GM12878 (cell line): ENCODE data around the gene HDAC9. TPM values are rescaled to one million over a fixed set of nuclear protein-coding genes. Genes with fewer than 3 reads are reported as not detected.

ENCODE experiments used
- ATAC-seq: fragments of 200-7000 bp; cut with Tn5 transposase; 3 replicates; pipeline ENCODE4 v1.9.1; 2020; ENCODE audit warnings: mild to moderate bottlenecking, moderate library complexity
- BruUV-seq: library from RNA; stranded (reverse); fragments of 400-500 nt; replicated peaks from 2 replicates; lab custom pipeline; 2021; lab: Mats Ljungman, UMichigan
- CTCF ChIA-PET: fragments of 300-600 bp; sonication (Branson Sonifier 250); formaldehyde crosslinking; extraction: SDS; loops from one replicate; lab custom pipeline; 2021; ENCODE audit warnings: inconsistent platforms; lab: Yijun Ruan, JAX
- POLR2A ChIA-PET: fragments of 350-600 bp; formaldehyde crosslinking; extraction: SDS; loops from one replicate; lab custom pipeline; 2021; ENCODE audit warnings: inconsistent platforms; lab: Charles Lee
- RAD21 ChIA-PET: fragments of 300-600 bp; sonication (Branson Sonifier 250); formaldehyde crosslinking; loops from one replicate; lab custom pipeline; 2023; ENCODE audit warnings: antibody characterized with exemption; ENCODE audit not compliant: unreplicated experiment; lab: Charles Lee
- SMC1A ChIA-PET: fragments of 300-600 bp; sonication (Branson Sonifier 250); formaldehyde crosslinking; loops from one replicate; lab custom pipeline; 2023; ENCODE audit not compliant: unreplicated experiment, uncharacterized antibody; lab: Charles Lee
- DNase-seq: peaks from one replicate; pipeline ENCODE4 v3.0.0-alpha.2; 2011; ENCODE audit warnings: low read depth, low spot score
- FAIRE-seq: peaks from 3 replicates; lab custom pipeline; 2011; peaks lifted over from hg19 to GRCh38; lab: Jason Lieb, UNC
- H2AFZ ChIP-seq: 2 replicates; pipeline ENCODE4 v1.6.0; 2011; ENCODE audit warnings: low read depth, low read length, control low read depth; ENCODE audit not compliant: control insufficient read depth
- H3K27ac ChIP-seq: 2 replicates; pipeline ENCODE4 v1.5.1; 2011; ENCODE audit warnings: control low read depth; ENCODE audit not compliant: control insufficient read depth, insufficient read depth
- H3K27me3 ChIP-seq, 2 experiments: replicated peaks in 1 of 2; 2 replicates each; pipeline versions ENCODE4 v1.6.0 to v1.6.1; 2011; ENCODE audit warnings: low read length in 1 of 2; ENCODE audit not compliant: control insufficient read depth in 2 of 2, insufficient read depth in 2 of 2
- H3K36me3 ChIP-seq, 2 experiments: 2 replicates each; pipeline ENCODE4 v1.5.1; 2011; ENCODE audit warnings: low read length in 1 of 2; ENCODE audit not compliant: control insufficient read depth in 2 of 2, insufficient read depth in 2 of 2
- H3K4me1 ChIP-seq: 2 replicates; pipeline ENCODE4 v1.6.1; 2011; ENCODE audit warnings: mild to moderate bottlenecking, low read length, moderate library complexity, mixed read lengths; ENCODE audit not compliant: control insufficient read depth, insufficient read depth
- H3K4me2 ChIP-seq: 2 replicates; pipeline ENCODE4 v1.6.0; 2011; ENCODE audit warnings: control low read depth; ENCODE audit not compliant: control insufficient read depth, insufficient read depth
- H3K4me3 ChIP-seq: fragments of 200-600 bp; sonication (generic); 2 replicates; pipeline ENCODE4 v1.5.1; 2016
- H3K79me2 ChIP-seq: 2 replicates; pipeline ENCODE4 v1.6.0; 2011; ENCODE audit warnings: low read length; ENCODE audit not compliant: control insufficient read depth, insufficient read depth
- H3K9ac ChIP-seq: 2 replicates; pipeline ENCODE4 v1.8.0; 2011; ENCODE audit warnings: low read length, control low read depth, mixed read lengths; ENCODE audit not compliant: control insufficient read depth, insufficient read depth
- H3K9me3 ChIP-seq: replicated peaks from 3 replicates; pipeline ENCODE4 v1.5.1; 2011; ENCODE audit warnings: mild to moderate bottlenecking, low read length; ENCODE audit not compliant: control insufficient read depth, insufficient read depth
- H4K20me1 ChIP-seq: 2 replicates; pipeline ENCODE4 v1.6.0; 2011; ENCODE audit not compliant: control insufficient read depth, insufficient read depth
- HSF1 ChIP-seq: fragments of 150-350 bp; IDR thresholded peaks from 2 replicates; pipeline ENCODE4 v1.6.1; 2014; ENCODE audit warnings: mild to moderate bottlenecking, low read depth, low read length
- MTA2 ChIP-seq: fragments of 450-650 bp; IDR thresholded peaks from 2 replicates; pipeline ENCODE4 v1.6.1; 2016; ENCODE audit warnings: low read depth, mild to moderate bottlenecking, moderate library complexity
- NFXL1 ChIP-seq: fragments of 450-650 bp; IDR thresholded peaks from 2 replicates; pipeline ENCODE4 v1.6.1; 2017; ENCODE audit warnings: antibody characterized with exemption, mild to moderate bottlenecking, borderline replicate concordance
- POLR2A ChIP-seq: IDR thresholded peaks from 2 replicates; pipeline ENCODE4 v1.6.1; 2011; ENCODE audit warnings: low read depth, mild to moderate bottlenecking, low read length
- POU2F2 ChIP-seq: IDR thresholded peaks from 3 replicates; pipeline ENCODE4 v1.6.1; 2011; ENCODE audit warnings: low read depth, mild to moderate bottlenecking, low read length, borderline replicate concordance
- SIN3A ChIP-seq: IDR thresholded peaks from 2 replicates; pipeline ENCODE4 v1.6.1; 2012; ENCODE audit warnings: low read depth, low read length, improper control_type of control experiment
- TAF1 ChIP-seq: IDR thresholded peaks from 2 replicates; pipeline ENCODE4 v1.6.1; 2011; ENCODE audit warnings: mild to moderate bottlenecking, low read depth, low read length, borderline replicate concordance
- TARDBP ChIP-seq: IDR thresholded peaks from 2 replicates; pipeline ENCODE4 v1.6.1; 2016; ENCODE audit warnings: borderline replicate concordance
- WGBS: methylation state at CpG from one replicate; pipeline ENCODE4 v1.1.6; 2016; ENCODE audit warnings: low lambda C conversion rate; ENCODE audit not compliant: insufficient replicate concordance, insufficient coverage; ENCODE audit errors: missing lambda C conversion rate; 5-methylcytosine and 5-hydroxymethylcytosine counted together
- in situ Hi-C: fragments of 300-500 bp; cut with MboI; formaldehyde crosslinking; loops from 9 replicates; pipeline ENCODE4 v1.14.3; 2018; ENCODE audit warnings: mixed read lengths
- intact Hi-C: fragments of 100-400 bp; cut with micrococcal nuclease; formaldehyde crosslinking; loops from one replicate; pipeline ENCODE4 v1.14.2; 2022; ENCODE audit not compliant: unreplicated experiment
- polyA plus RNA-seq, 11 experiments: library from polyadenylated mRNA; depleted of rRNA in 4 of 11; unstranded in 6 of 11; stranded (reverse) in 5 of 11; fragments of >200 nt; fragmentation: Nextera tagmentation in 4 of 11; fragmentation: Illumina TruSeq in 1 of 11; extraction: Ambion mirVana in 4 of 11; extraction: Trizol in 1 of 11; gene quantifications; 1 replicate in 1 of 11; 2 replicates in 10 of 11; pipeline versions ENCODE4 v1.2.1 to v1.2.3, GENCODE V29; 2011 to 2016; ENCODE audit warnings: inconsistent platforms in 2 of 11, missing spikeins in 2 of 11, low read depth in 1 of 11
- total RNA-seq, 4 experiments: library from RNA; depleted of rRNA in 3 of 4; stranded (reverse); fragments of >200 nt in 3 of 4; fragmentation: Illumina TruSeq in 1 of 4; extraction: Trizol in 1 of 4; gene quantifications; 2 replicates each; pipeline versions ENCODE4 v1.2.1 to v1.2.3, GENCODE V29; 2013 to 2021
- TF ChIP-seq, protein P1 (sequence below): fragments of 450-650 bp; IDR thresholded peaks from 2 replicates; pipeline ENCODE4 v1.6.1; 2018; ENCODE audit warnings: mild to moderate bottlenecking, low read depth, moderate library complexity; ENCODE audit not compliant: partially characterized antibody

HDAC9 gene
- total and polyA plus RNA-seq, 10 of the 15 experiments (the other 5 are each of a cell fraction or from before 2014, with no cell fraction given), result 0.73 to 12.8 (median 0.92) TPM

GRCh38 chr7:18829858-18830285, 334.3 kb downstream of the HDAC9 start:
- FAIRE-seq (no peak), DNase-seq (no peak), ATAC-seq (no peak)
- 23% methylated on average over 3 of the region's 3 CpGs for WGBS
- in situ Hi-C loops, result no loop called here
- ChIA-PET POLR2A (no interaction called here), CTCF (no interaction called here), RAD21 (no interaction called here), SMC1A (no interaction called here)
- Histone ChIP-seq H2AFZ (no peak overlapping the region), H3K27me3 (no peaks in the 10 kb centered on the region), H3K79me2 (no peaks in the 10 kb centered on the region), H3K27ac (no peak overlapping the region), H4K20me1 (no peaks in the 10 kb centered on the region), H3K9me3 (no peaks in the 10 kb centered on the region), H3K4me2 (no peak overlapping the region), H3K4me3 (no peak overlapping the region), H3K36me3 (no peaks in the 10 kb centered on the region), H3K9ac (no peak overlapping the region), H3K4me1 (no peaks in the 10 kb centered on the region)
- intact Hi-C loops, result no loop called here
- no TSS peak for BruUV-seq
- TF ChIP-seq, protein P1, sequence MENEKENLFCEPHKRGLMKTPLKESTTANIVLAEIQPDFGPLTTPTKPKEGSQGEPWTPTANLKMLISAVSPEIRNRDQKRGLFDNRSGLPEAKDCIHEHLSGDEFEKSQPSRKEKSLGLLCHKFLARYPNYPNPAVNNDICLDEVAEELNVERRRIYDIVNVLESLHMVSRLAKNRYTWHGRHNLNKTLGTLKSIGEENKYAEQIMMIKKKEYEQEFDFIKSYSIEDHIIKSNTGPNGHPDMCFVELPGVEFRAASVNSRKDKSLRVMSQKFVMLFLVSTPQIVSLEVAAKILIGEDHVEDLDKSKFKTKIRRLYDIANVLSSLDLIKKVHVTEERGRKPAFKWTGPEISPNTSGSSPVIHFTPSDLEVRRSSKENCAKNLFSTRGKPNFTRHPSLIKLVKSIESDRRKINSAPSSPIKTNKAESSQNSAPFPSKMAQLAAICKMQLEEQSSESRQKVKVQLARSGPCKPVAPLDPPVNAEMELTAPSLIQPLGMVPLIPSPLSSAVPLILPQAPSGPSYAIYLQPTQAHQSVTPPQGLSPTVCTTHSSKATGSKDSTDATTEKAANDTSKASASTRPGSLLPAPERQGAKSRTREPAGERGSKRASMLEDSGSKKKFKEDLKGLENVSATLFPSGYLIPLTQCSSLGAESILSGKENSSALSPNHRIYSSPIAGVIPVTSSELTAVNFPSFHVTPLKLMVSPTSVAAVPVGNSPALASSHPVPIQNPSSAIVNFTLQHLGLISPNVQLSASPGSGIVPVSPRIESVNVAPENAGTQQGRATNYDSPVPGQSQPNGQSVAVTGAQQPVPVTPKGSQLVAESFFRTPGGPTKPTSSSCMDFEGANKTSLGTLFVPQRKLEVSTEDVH, result no peak
- TF ChIP-seq MTA2, result 0 out of 2 replicates have a peak, but pooled peaks have one; percentile 3

DNA sequence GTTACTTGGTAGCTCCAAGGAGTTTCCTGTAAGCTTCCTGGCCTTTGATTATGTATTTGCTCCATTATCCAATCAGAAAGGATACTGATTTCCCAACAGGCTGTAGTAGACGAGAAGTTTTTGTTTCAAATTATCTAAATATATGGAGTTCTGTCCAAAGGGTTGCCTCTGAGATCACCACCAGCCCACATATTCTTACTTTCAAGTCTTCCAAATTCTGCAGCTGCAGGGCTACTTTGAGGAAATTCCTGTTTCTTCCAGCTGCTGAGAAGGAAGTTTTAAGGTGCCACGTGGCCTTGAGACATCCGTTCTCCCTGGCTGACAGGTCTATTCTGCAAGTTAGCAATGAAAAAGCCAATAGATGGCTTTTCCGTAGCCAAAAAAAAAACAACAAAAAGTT, 335.9 kb downstream of the HDAC9 start:
- SMC1A ChIA-PET, result interaction anchor here (0.6 to 1.4 kb wide), 6 partner anchors 11 to 50 kb away, joined by 3 to 5 read pairs (median 3); no protein-coding TSS in a partner anchor
- no TSS peak for BruUV-seq
- no peak overlapping the region for H3K27ac ChIP-seq
- FAIRE-seq (no peak), ATAC-seq (no peak), DNase-seq (no peak)
- no peaks in the 10 kb centered on the region for H3K4me1 ChIP-seq
- no peak overlapping the region for H3K4me3 ChIP-seq
- RAD21 ChIA-PET, result no interaction called here
- H3K36me3 ChIP-seq, result no peaks in the 10 kb centered on the region
- no peak overlapping the region for H3K4me2 ChIP-seq
- intact Hi-C loops, result no loop called here
- no peaks in the 10 kb centered on the region for H3K9me3 ChIP-seq
- no peaks in the 10 kb centered on the region for H3K27me3 ChIP-seq
- H2AFZ ChIP-seq, result no peak overlapping the region
- H3K79me2 ChIP-seq, result no peaks in the 10 kb centered on the region
- CTCF ChIA-PET, result interaction anchor here (1.2 to 2.1 kb wide), 3 partner anchors 9 to 479 kb away, joined by 3 to 6 read pairs (median 5); no protein-coding TSS in a partner anchor
- WGBS, result 25% methylated on average over 4 of the region's 4 CpGs
- in situ Hi-C loops, result no loop called here
- POLR2A ChIA-PET, result interaction anchor here (1.2 kb wide), 1 partner anchor 89 kb away, joined by 3 read pairs; no protein-coding TSS in a partner anchor
- no peak overlapping the region for H3K9ac ChIP-seq
- no peaks in the 10 kb centered on the region for H4K20me1 ChIP-seq
- no peak for TF ChIP-seq POLR2A
- TF ChIP-seq HSF1, result no peak
- no peak for TF ChIP-seq SIN3A
- no peak for TF ChIP-seq TAF1
- TF ChIP-seq NFXL1, result no peak
- TF ChIP-seq POU2F2, result no peak
- TF ChIP-seq TARDBP, result no peak
